Tibial nerve (tissue), 4 donors: ENCODE measurements around the gene FASLG. TPM values are rescaled to one million over a fixed set of nuclear protein-coding genes. Genes with fewer than 3 reads are reported as not detected.

Source experiments
- DNase-seq, 2 donors: peaks; one replicate each; pipeline ENCODE4 v3.0.0-alpha.2; 2019; ENCODE audit warnings: low spot score in 2 of 2
- H3K27ac ChIP-seq, 4 donors: fragments of 200-600 bp; sonication (generic) in 3 of 4; one replicate each; pipeline ENCODE4 v1.5.1; 2017 to 2019; ENCODE audit warnings: mild to moderate bottlenecking in 1 of 4
- H3K27me3 ChIP-seq, 2 donors: fragments of 200-600 bp; sonication (generic) in 1 of 2; one replicate each; pipeline versions ENCODE4 v1.5.1 to v1.6.0; 2017 to 2019
- H3K36me3 ChIP-seq, 3 donors: fragments of 200-600 bp; sonication (generic); one replicate each; pipeline ENCODE4 v1.5.1; 2018 to 2019
- H3K4me1 ChIP-seq, 4 donors: fragments of 200-600 bp; sonication (generic) in 3 of 4; one replicate each; pipeline ENCODE4 v1.5.1; 2017 to 2019
- H3K4me3 ChIP-seq, 4 donors: fragments of 200-600 bp; sonication (generic) in 3 of 4; one replicate each; pipeline ENCODE4 v1.5.1; 2017 to 2019; ENCODE audit warnings: mild to moderate bottlenecking in 1 of 4, moderate library complexity in 1 of 4
- H3K9me3 ChIP-seq, 4 donors: fragments of 200-600 bp; sonication (generic) in 3 of 4; one replicate each; pipeline ENCODE4 v1.5.1; 2017 to 2019
- CTCF ChIP-seq, 5 experiments: fragments of 200-600 bp in 3 of 5; fragments of 450-650 bp in 2 of 5; sonication (generic) in 3 of 5; IDR thresholded peaks; one replicate each; pipeline ENCODE4 v1.5.1; 2016 to 2019; ENCODE audit warnings: antibody characterized with exemption in 5 of 5, mild to moderate bottlenecking in 3 of 5, moderate library complexity in 2 of 5
- EP300 ChIP-seq, 2 donors: sonication (generic); formaldehyde crosslinking; IDR thresholded peaks; one replicate each; pipeline ENCODE4 v1.6.1; 2017; ENCODE audit warnings: antibody characterized with exemption in 2 of 2, mild to moderate bottlenecking in 1 of 2
- POLR2A ChIP-seq, 2 donors: fragments of 450-650 bp; IDR thresholded peaks; one replicate each; pipeline ENCODE4 v1.6.1; 2017; ENCODE audit warnings: antibody characterized with exemption in 2 of 2, mild to moderate bottlenecking in 2 of 2, moderate library complexity in 2 of 2
- WGBS, 2 donors: methylation state at CpG; one replicate each; pipeline ENCODE4 v1.1.5; 2018; 5-methylcytosine and 5-hydroxymethylcytosine counted together
- total RNA-seq, 4 donors: library from RNA; depleted of rRNA; stranded (reverse); fragments of >200 nt; gene quantifications; one replicate each; pipeline ENCODE4 v1.1.0, GENCODE V29; 2016

FASLG gene
- total RNA-seq, 4 donors from 2014 or later, result not detected

GRCh38 chr1:172653015-172653709, 5.7 kb upstream of the FASLG start:
- H3K4me3 ChIP-seq, result no peak overlapping the region
- no peaks in the 10 kb centered on the region for H3K4me1 ChIP-seq
- H3K36me3 ChIP-seq, result no peaks in the 10 kb centered on the region
- no peaks in the 10 kb centered on the region for H3K9me3 ChIP-seq
- no peaks in the 10 kb centered on the region for H3K27me3 ChIP-seq
- TF ChIP-seq CTCF (IDR thresholded peaks at IDR 0.05) (no peak), POLR2A (IDR thresholded peaks at IDR 0.05) (no peak), EP300 (IDR thresholded peaks at IDR 0.05) (no peak)
- DNase-seq, result no peak
- 28 to 37% methylated on average over 5 of the region's 5 CpGs for WGBS, 2 donors
- no peak overlapping the region for H3K27ac ChIP-seq

GRCh38 chr1:172654535-172654934, 4.4 kb upstream of the FASLG start:
- H3K9me3 ChIP-seq, result no peaks in the 10 kb centered on the region
- no peak overlapping the region for H3K27ac ChIP-seq
- no peaks in the 10 kb centered on the region for H3K36me3 ChIP-seq
- no peak overlapping the region for H3K4me3 ChIP-seq
- DNase-seq, result no peak
- 85 to 91% methylated on average over 2 of the region's 2 CpGs for WGBS, 2 donors
- TF ChIP-seq POLR2A (IDR thresholded peaks at IDR 0.05) (no peak), EP300 (IDR thresholded peaks at IDR 0.05) (no peak), CTCF (IDR thresholded peaks at IDR 0.05) (no peak)
- no peaks in the 10 kb centered on the region for H3K27me3 ChIP-seq
- H3K4me1 ChIP-seq, result no peaks in the 10 kb centered on the region

DNA sequence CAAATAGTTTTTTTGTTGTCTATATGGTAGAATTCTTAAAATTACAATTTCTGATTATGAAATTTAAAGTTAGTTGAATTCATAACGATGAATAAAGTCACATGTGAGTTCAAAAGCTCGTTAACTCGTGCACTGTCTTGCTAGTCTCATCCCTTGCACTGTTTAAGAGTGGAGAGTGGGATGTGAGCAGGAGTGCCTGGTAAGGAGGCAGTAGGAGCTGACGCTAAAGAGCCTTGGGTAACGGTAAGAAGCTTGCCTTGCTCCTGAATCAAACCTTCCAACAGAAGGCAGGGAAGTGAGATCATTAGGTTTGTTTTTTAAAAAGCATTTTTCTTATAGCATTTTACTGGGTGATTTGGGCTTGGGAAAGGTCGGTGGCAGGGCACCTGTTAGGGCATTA, 2.3 kb upstream of the FASLG start:
- WGBS, 2 donors, result 66 to 90% methylated on average over 6 of the region's 6 CpGs
- Histone ChIP-seq H3K4me1 (no peaks in the 10 kb centered on the region), H3K27me3 (no peaks in the 10 kb centered on the region), H3K9me3 (no peaks in the 10 kb centered on the region), H3K27ac (no peak overlapping the region), H3K36me3 (no peaks in the 10 kb centered on the region), H3K4me3 (no peak overlapping the region)
- TF ChIP-seq CTCF (IDR thresholded peaks at IDR 0.05) (no peak), POLR2A (IDR thresholded peaks at IDR 0.05) (no peak), EP300 (IDR thresholded peaks at IDR 0.05) (no peak)
- no peak for DNase-seq

GRCh38 chr1:172657586-172657985, 1.3 kb upstream of the FASLG start:
- TF ChIP-seq EP300 (IDR thresholded peaks at IDR 0.05) (no peak), POLR2A (IDR thresholded peaks at IDR 0.05) (no peak), CTCF (IDR thresholded peaks at IDR 0.05) (no peak)
- Histone ChIP-seq H3K27ac (no peak overlapping the region), H3K36me3 (no peaks in the 10 kb centered on the region), H3K9me3 (no peaks in the 10 kb centered on the region), H3K27me3 (no peaks in the 10 kb centered on the region), H3K4me1 (no peaks in the 10 kb centered on the region), H3K4me3 (no peak overlapping the region)
- no peak for DNase-seq
- 83 to 88% methylated on average over 1 of the region's 1 CpG for WGBS, 2 donors

- 75 to 77% methylated on average over 3 of the region's 3 CpGs for WGBS, 2 donors
- no peaks in the 10 kb centered on the region for H3K27me3 ChIP-seq
- TF ChIP-seq CTCF (IDR thresholded peaks at IDR 0.05) (no peak), EP300 (IDR thresholded peaks at IDR 0.05) (no peak), POLR2A (IDR thresholded peaks at IDR 0.05) (no peak)
- no peaks in the 10 kb centered on the region for H3K4me1 ChIP-seq
- no peak for DNase-seq
- no peaks in the 10 kb centered on the region for H3K9me3 ChIP-seq
- no peaks in the 10 kb centered on the region for H3K36me3 ChIP-seq
- no peak overlapping the region for H3K27ac ChIP-seq
- no peak overlapping the region for H3K4me3 ChIP-seq
Observed at GRCh38 chr1:172661107-172661506, 2.2 kb downstream of the FASLG start.
